ENCODE results near the gene PDE7B.

DNA sequence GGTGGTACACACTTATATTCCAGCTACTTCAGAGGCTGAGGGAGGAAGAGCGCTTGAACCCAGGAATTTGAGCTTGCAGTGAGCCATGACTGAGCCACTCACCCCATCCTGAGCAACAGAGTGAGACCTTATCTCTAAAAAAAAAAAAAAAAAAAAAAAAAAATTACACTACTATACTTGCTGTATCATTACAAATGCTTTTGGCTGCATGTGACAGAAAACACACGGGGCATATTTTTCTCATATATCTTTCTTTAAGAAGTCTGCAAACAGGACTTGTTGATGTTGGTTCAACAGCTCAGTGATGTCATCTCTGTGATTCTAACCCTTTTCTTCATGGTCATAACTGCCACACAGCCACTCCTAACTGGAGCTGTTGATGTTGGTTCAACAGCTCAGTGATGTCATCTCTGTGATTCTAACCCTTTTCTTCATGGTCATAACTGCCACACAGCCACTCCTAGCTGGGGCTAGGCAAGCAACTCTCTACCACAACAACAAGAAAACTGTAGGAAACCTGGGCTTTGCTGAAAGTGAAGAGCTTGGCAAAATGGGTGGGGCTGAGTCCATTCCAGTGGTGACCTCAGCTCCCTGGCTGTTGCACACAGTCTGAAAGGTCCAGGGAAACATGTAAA, 378.8 kb downstream of the PDE7B start:
- no peak for TF ChIP-seq ZNF302 (tag by site-specific recombination; IDR thresholded peaks at IDR 0.05; ENCODE audit: low read depth)
- TF ChIP-seq, protein P1, sequence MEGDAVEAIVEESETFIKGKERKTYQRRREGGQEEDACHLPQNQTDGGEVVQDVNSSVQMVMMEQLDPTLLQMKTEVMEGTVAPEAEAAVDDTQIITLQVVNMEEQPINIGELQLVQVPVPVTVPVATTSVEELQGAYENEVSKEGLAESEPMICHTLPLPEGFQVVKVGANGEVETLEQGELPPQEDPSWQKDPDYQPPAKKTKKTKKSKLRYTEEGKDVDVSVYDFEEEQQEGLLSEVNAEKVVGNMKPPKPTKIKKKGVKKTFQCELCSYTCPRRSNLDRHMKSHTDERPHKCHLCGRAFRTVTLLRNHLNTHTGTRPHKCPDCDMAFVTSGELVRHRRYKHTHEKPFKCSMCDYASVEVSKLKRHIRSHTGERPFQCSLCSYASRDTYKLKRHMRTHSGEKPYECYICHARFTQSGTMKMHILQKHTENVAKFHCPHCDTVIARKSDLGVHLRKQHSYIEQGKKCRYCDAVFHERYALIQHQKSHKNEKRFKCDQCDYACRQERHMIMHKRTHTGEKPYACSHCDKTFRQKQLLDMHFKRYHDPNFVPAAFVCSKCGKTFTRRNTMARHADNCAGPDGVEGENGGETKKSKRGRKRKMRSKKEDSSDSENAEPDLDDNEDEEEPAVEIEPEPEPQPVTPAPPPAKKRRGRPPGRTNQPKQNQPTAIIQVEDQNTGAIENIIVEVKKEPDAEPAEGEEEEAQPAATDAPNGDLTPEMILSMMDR (tag by site-specific recombination; IDR thresholded peaks at IDR 0.05): no peak
- TF ChIP-seq, protein P2, sequence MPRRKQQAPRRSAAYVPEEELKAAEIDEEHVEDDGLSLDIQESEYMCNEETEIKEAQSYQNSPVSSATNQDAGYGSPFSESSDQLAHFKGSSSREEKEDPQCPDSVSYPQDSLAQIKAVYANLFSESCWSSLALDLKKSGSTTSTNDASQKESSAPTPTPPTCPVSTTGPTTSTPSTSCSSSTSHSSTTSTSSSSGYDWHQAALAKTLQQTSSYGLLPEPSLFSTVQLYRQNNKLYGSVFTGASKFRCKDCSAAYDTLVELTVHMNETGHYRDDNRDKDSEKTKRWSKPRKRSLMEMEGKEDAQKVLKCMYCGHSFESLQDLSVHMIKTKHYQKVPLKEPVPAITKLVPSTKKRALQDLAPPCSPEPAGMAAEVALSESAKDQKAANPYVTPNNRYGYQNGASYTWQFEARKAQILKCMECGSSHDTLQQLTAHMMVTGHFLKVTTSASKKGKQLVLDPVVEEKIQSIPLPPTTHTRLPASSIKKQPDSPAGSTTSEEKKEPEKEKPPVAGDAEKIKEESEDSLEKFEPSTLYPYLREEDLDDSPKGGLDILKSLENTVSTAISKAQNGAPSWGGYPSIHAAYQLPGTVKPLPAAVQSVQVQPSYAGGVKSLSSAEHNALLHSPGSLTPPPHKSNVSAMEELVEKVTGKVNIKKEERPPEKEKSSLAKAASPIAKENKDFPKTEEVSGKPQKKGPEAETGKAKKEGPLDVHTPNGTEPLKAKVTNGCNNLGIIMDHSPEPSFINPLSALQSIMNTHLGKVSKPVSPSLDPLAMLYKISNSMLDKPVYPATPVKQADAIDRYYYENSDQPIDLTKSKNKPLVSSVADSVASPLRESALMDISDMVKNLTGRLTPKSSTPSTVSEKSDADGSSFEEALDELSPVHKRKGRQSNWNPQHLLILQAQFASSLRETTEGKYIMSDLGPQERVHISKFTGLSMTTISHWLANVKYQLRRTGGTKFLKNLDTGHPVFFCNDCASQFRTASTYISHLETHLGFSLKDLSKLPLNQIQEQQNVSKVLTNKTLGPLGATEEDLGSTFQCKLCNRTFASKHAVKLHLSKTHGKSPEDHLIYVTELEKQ (tag by site-specific recombination; IDR thresholded peaks at IDR 0.05; ENCODE audit: borderline replicate concordance): peak; percentile 22; the same call in 1 of the 2 replicates
- no peak for TF ChIP-seq ZNF19 (tag by site-specific recombination; IDR thresholded peaks at IDR 0.05; ENCODE audit: low read depth)
- TF ChIP-seq, protein P3, sequence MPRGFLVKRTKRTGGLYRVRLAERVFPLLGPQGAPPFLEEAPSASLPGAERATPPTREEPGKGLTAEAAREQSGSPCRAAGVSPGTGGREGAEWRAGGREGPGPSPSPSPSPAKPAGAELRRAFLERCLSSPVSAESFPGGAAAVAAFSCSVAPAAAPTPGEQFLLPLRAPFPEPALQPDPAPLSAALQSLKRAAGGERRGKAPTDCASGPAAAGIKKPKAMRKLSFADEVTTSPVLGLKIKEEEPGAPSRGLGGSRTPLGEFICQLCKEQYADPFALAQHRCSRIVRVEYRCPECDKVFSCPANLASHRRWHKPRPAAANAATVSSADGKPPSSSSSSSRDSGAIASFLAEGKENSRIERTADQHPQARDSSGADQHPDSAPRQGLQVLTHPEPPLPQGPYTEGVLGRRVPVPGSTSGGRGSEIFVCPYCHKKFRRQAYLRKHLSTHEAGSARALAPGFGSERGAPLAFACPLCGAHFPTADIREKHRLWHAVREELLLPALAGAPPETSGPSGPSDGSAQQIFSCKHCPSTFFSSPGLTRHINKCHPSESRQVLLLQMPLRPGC (tag by site-specific recombination; IDR thresholded peaks at IDR 0.05): no peak
- no peak for TF ChIP-seq ZNF548 (tag by site-specific recombination; IDR thresholded peaks at IDR 0.05)
- TF ChIP-seq ZBTB1 (tag by site-specific recombination; IDR thresholded peaks at IDR 0.05): no peak
- 0 out of 2 replicates have a peak, but pooled peaks have one; percentile 33 for TF ChIP-seq KLF1 (tag by site-specific recombination; IDR thresholded peaks at IDR 0.05)
- TF ChIP-seq, protein P4, sequence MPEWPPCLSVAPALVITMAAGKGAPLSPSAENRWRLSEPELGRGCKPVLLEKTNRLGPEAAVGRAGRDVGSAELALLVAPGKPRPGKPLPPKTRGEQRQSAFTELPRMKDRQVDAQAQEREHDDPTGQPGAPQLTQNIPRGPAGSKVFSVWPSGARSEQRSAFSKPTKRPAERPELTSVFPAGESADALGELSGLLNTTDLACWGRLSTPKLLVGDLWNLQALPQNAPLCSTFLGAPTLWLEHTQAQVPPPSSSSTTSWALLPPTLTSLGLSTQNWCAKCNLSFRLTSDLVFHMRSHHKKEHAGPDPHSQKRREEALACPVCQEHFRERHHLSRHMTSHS (tag by site-specific recombination; IDR thresholded peaks at IDR 0.05): no peak
- no peak for TF ChIP-seq ZNF202 (tag by site-specific recombination; IDR thresholded peaks at IDR 0.05; ENCODE audit: borderline replicate concordance)
- peak; percentile 95 for TF ChIP-seq ZBTB21 (tag by site-specific recombination; IDR thresholded peaks at IDR 0.05)
- TF ChIP-seq, protein P5, sequence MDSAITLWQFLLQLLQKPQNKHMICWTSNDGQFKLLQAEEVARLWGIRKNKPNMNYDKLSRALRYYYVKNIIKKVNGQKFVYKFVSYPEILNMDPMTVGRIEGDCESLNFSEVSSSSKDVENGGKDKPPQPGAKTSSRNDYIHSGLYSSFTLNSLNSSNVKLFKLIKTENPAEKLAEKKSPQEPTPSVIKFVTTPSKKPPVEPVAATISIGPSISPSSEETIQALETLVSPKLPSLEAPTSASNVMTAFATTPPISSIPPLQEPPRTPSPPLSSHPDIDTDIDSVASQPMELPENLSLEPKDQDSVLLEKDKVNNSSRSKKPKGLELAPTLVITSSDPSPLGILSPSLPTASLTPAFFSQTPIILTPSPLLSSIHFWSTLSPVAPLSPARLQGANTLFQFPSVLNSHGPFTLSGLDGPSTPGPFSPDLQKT (IDR thresholded peaks at IDR 0.05; ENCODE audit: borderline replicate concordance, low read depth, low read length): no peak
- TF ChIP-seq, protein P6, sequence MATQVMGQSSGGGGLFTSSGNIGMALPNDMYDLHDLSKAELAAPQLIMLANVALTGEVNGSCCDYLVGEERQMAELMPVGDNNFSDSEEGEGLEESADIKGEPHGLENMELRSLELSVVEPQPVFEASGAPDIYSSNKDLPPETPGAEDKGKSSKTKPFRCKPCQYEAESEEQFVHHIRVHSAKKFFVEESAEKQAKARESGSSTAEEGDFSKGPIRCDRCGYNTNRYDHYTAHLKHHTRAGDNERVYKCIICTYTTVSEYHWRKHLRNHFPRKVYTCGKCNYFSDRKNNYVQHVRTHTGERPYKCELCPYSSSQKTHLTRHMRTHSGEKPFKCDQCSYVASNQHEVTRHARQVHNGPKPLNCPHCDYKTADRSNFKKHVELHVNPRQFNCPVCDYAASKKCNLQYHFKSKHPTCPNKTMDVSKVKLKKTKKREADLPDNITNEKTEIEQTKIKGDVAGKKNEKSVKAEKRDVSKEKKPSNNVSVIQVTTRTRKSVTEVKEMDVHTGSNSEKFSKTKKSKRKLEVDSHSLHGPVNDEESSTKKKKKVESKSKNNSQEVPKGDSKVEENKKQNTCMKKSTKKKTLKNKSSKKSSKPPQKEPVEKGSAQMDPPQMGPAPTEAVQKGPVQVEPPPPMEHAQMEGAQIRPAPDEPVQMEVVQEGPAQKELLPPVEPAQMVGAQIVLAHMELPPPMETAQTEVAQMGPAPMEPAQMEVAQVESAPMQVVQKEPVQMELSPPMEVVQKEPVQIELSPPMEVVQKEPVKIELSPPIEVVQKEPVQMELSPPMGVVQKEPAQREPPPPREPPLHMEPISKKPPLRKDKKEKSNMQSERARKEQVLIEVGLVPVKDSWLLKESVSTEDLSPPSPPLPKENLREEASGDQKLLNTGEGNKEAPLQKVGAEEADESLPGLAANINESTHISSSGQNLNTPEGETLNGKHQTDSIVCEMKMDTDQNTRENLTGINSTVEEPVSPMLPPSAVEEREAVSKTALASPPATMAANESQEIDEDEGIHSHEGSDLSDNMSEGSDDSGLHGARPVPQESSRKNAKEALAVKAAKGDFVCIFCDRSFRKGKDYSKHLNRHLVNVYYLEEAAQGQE (tag by site-specific recombination; IDR thresholded peaks at IDR 0.05): no peak
- TF ChIP-seq ZNF747 (tag by site-specific recombination; IDR thresholded peaks at IDR 0.05): no peak

All from HEK293 (cell line).